Hippocampal formation (tissue), 2 donors: ENCODE results near the gene ADGRD1.

Experiments used
- DNase-seq, 2 donors: peaks; one replicate each; lab custom pipeline; 2025; lab: John Stamatoyannopoulos, UW

The ADGRD1 gene

GRCh38 chr12:131007031-131007739, 53.5 kb downstream of the ADGRD1 start:
- DNase-seq, result peak; percentile 4 to 27

GRCh38 chr12:131007740-131008117, 54.0 kb downstream of the ADGRD1 start:
- DNase-seq, result no peak

- no peak for DNase-seq
Observed at GRCh38 chr12:131008131-131008912, 54.6 kb downstream of the ADGRD1 start.

GRCh38 chr12:131008913-131009270, 55.2 kb downstream of the ADGRD1 start:
- DNase-seq, result no peak

GRCh38 chr12:131009595-131010395, 56.1 kb downstream of the ADGRD1 start:
- DNase-seq, result no peak

- DNase-seq, result no peak
Observed at GRCh38 chr12:131010396-131011131, 56.9 kb downstream of the ADGRD1 start.

- DNase-seq, result no peak
Observed at GRCh38 chr12:131011165-131012079, 57.7 kb downstream of the ADGRD1 start.

- no peak for DNase-seq
Observed at GRCh38 chr12:131012279-131013069, 58.8 kb downstream of the ADGRD1 start.

GRCh38 chr12:131013118-131013517, 59.4 kb downstream of the ADGRD1 start:
- DNase-seq, result no peak

GRCh38 chr12:131014343-131014742, 60.6 kb downstream of the ADGRD1 start:
- DNase-seq, result no peak

GRCh38 chr12:131015581-131016337, 62.1 kb downstream of the ADGRD1 start:
- no peak for DNase-seq

GRCh38 chr12:131017477-131017991, 63.8 kb downstream of the ADGRD1 start:
- DNase-seq, result no peak

- DNase-seq, result no peak
Observed at GRCh38 chr12:131018019-131018620, 64.4 kb downstream of the ADGRD1 start.

- no peak for DNase-seq
Observed at GRCh38 chr12:131018808-131019397, 65.2 kb downstream of the ADGRD1 start.

- no peak for DNase-seq
Observed at GRCh38 chr12:131020326-131021153, 66.8 kb downstream of the ADGRD1 start.

- DNase-seq, result no peak
Observed at GRCh38 chr12:131021154-131021541, 67.4 kb downstream of the ADGRD1 start.

GRCh38 chr12:131024026-131024425, 70.3 kb downstream of the ADGRD1 start:
- DNase-seq, result no peak
